Activated CD4-positive, CD25-positive, alpha-beta regulatory T cell treated with anti-CD3 and anti-CD28 coated beads, Interleukin-2, amount 50 U/mL, for 24 hours (primary cell): ENCODE results near the gene EPHB1.
"Not testable (repeated sequence)": the region's sequence is repeated elsewhere in the genome, so short reads cannot be mapped to it uniquely, and the experiment has no call there.

Experiments
- ATAC-seq, 2 donors: fragments of 150-1000 bp; cut with Tn5 transposase; one replicate each; pipeline ENCODE4 v1.10.0; 2021; ENCODE audit warnings: mild to moderate bottlenecking in 1 of 2, moderate library complexity in 1 of 2

EPHB1 gene

GRCh38 chr3:134777341-134777740, 17.7 kb upstream of the EPHB1 start:
- no peak for ATAC-seq

GRCh38 chr3:134788283-134788682, 6.8 kb upstream of the EPHB1 start:
- not testable (repeated sequence) for ATAC-seq

DNA sequence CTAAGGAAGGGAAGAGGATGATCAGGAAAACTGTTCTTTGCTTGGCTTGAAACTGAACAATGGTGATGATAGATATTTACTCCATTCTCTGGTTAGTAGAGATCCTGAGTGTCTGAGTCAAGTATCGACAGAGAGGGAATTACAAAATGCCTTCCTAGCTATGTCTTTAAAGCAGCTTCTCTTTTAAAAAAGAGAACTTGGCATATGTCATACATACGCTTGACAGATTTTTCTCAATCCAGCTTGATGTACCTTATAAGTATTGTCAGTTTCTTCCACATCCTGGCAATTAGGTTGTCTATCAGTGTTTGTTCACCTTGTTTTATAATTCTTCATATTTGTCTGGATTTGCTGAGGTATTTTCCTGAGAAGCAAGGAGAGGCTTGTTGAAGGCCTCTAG, 5.0 kb upstream of the EPHB1 start:
- no peak for ATAC-seq

GRCh38 chr3:134791992-134792391, 3.1 kb upstream of the EPHB1 start:
- ATAC-seq, result no peak

- no peak for ATAC-seq
These were observed 2.4 kb upstream of the EPHB1 start for GRCh38 chr3:134792700-134793099.

- no peak for ATAC-seq
These were observed 1.5 kb upstream of the EPHB1 start for GRCh38 chr3:134793562-134793961.

GRCh38 chr3:134794323-134794722, 737 bp upstream of the EPHB1 start:
- no peak for ATAC-seq

DNA sequence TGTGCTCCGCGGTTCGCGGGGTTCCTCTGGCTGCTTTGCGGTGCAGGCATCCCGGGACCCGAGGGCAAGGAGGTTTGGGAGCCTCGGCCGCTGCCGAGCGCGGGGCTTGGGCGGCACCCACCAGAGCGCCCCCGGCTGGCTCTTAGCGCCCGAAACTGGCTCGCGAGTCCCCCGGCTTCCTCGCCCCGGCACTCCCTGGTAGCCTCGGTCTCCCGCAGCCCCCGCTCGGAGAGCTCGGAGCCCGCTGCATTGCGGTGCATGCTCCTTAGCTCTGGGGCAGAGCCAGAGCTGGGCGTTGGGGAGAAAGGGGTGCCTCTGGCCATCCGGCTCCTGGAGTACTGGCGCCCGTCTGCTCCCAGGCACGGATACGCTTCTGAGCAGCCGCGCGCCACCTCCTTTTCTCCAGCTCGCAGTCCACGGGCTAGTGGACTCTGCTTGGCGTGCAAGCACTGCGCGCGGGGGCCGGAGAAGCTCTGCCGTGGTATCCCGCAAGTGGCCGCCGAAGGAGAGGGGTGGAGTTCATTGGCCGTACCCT, 753 bp downstream of the EPHB1 start:
- ATAC-seq, result no peak

DNA sequence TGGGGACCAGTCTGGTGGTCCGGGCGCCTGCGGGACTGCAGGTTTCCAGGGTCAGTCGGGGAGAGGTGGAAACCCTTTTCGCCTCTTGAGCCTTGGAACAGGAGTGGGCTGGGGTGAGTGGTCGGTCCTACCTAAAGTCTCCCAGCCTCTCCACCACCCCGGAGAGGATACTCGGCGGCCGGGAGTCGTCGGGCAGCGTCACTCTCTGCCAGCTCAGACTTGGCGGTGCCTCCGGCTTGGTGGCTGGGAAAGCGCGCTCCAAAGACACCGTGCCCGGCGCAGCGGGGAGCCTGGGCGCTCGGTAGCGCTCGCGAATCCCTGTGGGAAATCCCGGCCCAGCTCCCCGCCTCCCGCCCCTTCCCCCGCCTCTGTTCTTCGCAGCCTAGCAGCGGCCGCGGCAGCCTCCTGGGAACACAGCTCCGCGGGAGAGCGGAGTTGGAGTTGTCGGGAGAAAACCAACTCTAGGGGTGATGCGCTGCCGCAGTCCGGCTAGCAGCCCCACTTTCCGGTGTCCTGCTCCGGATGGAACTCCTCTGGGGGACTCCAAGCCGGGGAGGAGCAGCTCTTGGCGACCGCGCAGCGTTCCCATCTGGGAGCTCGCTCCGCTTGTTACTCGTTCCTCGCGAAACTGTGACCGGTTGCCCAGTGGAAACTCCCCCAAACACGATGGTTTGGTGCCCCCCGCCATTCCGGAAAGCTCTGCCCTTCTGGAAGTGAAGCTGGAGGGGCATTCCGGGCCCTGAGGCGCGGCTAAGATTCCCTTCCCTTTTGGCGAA, 1.4 kb downstream of the EPHB1 start:
- no peak for ATAC-seq

- ATAC-seq, result no peak
These were observed 2.1 kb downstream of the EPHB1 start for GRCh38 chr3:134797057-134797740.

DNA sequence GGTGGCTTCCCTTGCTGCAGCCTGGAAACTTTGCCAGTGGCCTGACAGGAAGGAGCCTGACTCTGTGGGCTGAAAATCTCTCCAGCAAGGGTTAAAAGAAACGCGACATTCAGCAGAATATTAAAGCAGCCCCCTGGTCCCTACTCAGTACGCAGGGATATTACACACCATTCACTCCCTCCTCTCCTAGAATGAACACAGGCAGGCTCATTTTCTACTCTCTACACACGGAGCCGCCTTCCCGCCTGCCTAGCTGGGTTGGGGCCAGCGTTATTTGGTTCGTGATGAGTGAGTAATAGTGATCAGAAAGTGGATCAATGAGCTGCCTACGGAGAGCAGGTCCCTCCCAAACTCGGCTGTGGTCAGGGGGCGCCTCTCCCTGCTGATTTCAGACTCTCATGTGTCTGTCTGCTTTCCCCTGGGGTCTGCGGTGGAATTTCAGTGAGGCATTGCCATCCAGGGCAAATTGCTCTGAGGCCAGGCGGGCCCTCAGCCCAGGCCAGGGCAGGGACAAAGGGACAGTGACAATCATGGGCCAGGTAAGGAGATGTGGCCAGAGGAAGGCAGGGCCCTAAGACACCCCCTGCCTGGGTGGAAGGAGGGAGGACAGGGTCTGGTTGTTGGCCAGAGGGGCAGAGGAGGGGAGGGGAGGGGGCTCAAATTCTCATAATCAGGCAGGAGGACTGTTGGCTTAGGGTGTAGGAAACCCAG, 2.8 kb downstream of the EPHB1 start:
- ATAC-seq, result no peak

GRCh38 chr3:134798681-134799311, 3.7 kb downstream of the EPHB1 start:
- ATAC-seq, result no peak

DNA sequence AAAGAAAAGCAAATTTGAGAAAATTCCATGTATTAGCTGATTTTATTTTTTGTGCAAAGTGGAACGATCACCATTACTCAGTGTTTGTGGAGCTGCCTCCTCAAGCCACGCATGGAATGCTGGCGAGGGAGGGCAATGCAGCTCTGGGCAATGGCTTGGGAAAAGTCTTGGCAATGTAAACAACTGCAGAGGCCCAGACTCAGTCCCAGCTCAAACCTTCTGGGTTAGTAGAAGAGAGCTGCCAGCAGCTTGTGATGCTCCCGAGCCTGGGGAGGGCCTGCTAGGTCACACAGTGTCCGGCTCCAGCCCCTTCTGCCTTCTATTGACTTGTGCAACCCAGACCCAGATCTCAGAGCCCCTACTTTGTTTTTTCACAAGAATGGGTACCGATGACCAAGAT, 4.3 kb downstream of the EPHB1 start:
- no peak for ATAC-seq

DNA sequence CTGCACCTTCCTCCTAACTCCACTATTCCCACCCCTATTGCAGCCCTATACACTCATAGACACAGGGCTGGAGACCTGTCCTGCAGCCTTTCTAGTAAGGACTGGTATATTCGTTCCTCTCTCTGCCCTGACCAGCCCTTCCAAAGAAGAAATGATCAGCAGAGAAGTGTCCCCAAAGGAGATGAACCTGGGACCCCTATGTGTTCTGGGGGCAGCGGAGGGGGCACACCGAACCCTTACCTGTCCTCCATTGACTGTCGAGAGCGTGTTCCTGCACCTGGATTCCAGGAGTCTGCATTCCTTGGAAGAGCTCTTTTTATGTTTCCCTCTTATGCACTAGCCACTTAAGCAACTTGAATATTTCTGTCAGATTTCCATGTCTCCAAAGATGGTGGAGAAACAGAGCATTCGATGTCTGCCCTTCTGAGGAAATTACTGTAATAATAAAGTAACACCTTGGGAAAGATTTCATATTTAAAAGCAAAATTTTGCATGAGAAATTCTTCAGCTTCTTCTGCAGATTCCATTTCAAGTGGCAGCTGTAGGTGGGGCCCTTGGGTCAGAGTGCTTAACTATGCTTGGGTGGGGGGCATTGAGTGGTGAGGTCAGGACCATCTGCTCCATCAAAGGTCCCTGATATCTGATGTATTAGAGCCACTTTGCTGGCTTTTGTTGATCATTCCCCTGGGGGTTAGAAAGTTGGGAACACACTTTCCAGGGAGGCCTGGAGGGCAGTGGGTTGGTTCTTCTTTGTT, 6.3 kb downstream of the EPHB1 start:
- ATAC-seq, result no peak

- peak; percentile 15 to 25 for ATAC-seq
These were observed 7.5 kb downstream of the EPHB1 start for GRCh38 chr3:134802428-134803050.

- ATAC-seq, result peak; percentile 77 to 83
These were observed 8.0 kb downstream of the EPHB1 start for GRCh38 chr3:134803051-134803505.

DNA sequence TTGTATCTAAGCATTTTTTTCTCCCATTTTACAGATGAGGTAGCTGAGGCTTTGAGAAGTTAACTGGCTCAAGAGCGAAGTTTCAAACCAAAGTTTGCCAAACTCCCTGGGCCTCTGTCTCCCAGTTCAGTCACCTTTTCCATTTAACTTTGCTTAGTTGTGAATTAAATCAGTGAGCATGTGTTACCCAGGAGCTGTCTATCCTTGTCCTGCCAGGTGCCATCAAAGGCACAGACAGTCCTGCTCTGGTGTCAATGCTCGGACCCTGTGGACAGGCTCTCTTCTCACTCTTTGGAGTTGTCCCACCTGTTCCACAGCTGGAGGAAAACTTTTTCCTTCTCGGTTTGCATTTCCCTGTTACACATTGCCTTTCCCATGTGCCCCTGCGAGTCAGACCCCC, 8.6 kb downstream of the EPHB1 start:
- ATAC-seq, result no peak

GRCh38 chr3:134804508-134805480, 9.7 kb downstream of the EPHB1 start:
- no peak for ATAC-seq

- no peak for ATAC-seq
These were observed 12.1 kb downstream of the EPHB1 start for GRCh38 chr3:134807189-134807588.

- peak in 1 of 2 donors; percentile 27 for ATAC-seq
These were observed 13.8 kb downstream of the EPHB1 start for GRCh38 chr3:134808835-134809234.
